Hepatocyte (in vitro differentiated cells): ENCODE results near the gene TLR3.

Source experiments
- EZH2 ChIP-seq: fragments of 200-600 bp; sonication (generic); IDR thresholded peaks from 2 replicates; pipeline ENCODE4 v1.6.1; 2016; ENCODE audit warnings: antibody characterized with exemption, mild to moderate bottlenecking, borderline replicate concordance
- EZH2phosphoT487 ChIP-seq: fragments of 200-600 bp; sonication (generic); IDR thresholded peaks from one replicate; pipeline ENCODE4 v1.6.1; 2018; ENCODE audit warnings: antibody characterized with exemption, mild to moderate bottlenecking, low read depth, moderate library complexity; ENCODE audit not compliant: unreplicated experiment, severe bottlenecking
- TF ChIP-seq, protein P1 (sequence below): fragments of 200-600 bp; sonication (generic); IDR thresholded peaks from 2 replicates; pipeline ENCODE4 v1.5.1; 2016; ENCODE audit warnings: antibody characterized with exemption, mild to moderate bottlenecking; ENCODE audit not compliant: poor library complexity

DNA sequence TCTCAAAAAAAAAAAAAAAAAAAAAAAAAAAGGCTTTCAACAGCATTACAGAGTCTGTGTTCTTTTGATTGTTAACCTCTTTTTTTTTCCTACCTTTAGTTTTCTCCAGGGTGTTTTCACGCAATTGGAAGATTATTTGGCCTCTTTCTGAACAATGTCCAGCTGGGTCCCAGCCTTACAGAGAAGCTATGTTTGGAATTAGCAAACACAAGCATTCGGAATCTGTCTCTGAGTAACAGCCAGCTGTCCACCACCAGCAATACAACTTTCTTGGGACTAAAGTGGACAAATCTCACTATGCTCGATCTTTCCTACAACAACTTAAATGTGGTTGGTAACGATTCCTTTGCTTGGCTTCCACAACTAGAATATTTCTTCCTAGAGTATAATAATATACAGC, 13.3 kb downstream of the TLR3 start:
- no peak for TF ChIP-seq EZH2
- TF ChIP-seq, protein P1, sequence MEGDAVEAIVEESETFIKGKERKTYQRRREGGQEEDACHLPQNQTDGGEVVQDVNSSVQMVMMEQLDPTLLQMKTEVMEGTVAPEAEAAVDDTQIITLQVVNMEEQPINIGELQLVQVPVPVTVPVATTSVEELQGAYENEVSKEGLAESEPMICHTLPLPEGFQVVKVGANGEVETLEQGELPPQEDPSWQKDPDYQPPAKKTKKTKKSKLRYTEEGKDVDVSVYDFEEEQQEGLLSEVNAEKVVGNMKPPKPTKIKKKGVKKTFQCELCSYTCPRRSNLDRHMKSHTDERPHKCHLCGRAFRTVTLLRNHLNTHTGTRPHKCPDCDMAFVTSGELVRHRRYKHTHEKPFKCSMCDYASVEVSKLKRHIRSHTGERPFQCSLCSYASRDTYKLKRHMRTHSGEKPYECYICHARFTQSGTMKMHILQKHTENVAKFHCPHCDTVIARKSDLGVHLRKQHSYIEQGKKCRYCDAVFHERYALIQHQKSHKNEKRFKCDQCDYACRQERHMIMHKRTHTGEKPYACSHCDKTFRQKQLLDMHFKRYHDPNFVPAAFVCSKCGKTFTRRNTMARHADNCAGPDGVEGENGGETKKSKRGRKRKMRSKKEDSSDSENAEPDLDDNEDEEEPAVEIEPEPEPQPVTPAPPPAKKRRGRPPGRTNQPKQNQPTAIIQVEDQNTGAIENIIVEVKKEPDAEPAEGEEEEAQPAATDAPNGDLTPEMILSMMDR, result no peak
- no peak for TF ChIP-seq EZH2phosphoT487
